GM08714 (cell line): Measurements from ENCODE around the gene COL7A1.

ENCODE experiments used
- H3K4me3 ChIP-seq: fragments of 200-500 bp; sonication (Bioruptor generic); 2 replicates; pipeline ENCODE4 v1.5.1; 2014; ENCODE audit warnings: mild to moderate bottlenecking, low read length, inconsistent platforms
- ZNF274 ChIP-seq: IDR thresholded peaks from 2 replicates; pipeline ENCODE4 v1.6.1; 2012; ENCODE audit warnings: mild to moderate bottlenecking, low read depth, low read length

Gene COL7A1

GRCh38 chr3:48588230-48588629, 6.9 kb downstream of the COL7A1 start:
- H3K4me3 ChIP-seq = no peak overlapping the region
- no peak for TF ChIP-seq ZNF274

- H3K4me3 ChIP-seq = no peak overlapping the region
- no peak for TF ChIP-seq ZNF274
These were observed 7.4 kb downstream of the COL7A1 start for GRCh38 chr3:48587686-48588085.

GRCh38 chr3:48585411-48585810, 9.7 kb downstream of the COL7A1 start:
- TF ChIP-seq ZNF274 = no peak
- no peak overlapping the region for H3K4me3 ChIP-seq

GRCh38 chr3:48584836-48585235, 10.3 kb downstream of the COL7A1 start:
- H3K4me3 ChIP-seq = no peak overlapping the region
- TF ChIP-seq ZNF274 = no peak

- no peak for TF ChIP-seq ZNF274
- no peak overlapping the region for H3K4me3 ChIP-seq
These were observed 13.3 kb downstream of the COL7A1 start for GRCh38 chr3:48581621-48582481.

GRCh38 chr3:48576647-48577046, 18.5 kb downstream of the COL7A1 start:
- no peak for TF ChIP-seq ZNF274
- H3K4me3 ChIP-seq = no peak overlapping the region

GRCh38 chr3:48575366-48575765, 19.8 kb downstream of the COL7A1 start:
- H3K4me3 ChIP-seq = no peak overlapping the region
- TF ChIP-seq ZNF274 = no peak

GRCh38 chr3:48573973-48574585, 21.1 kb downstream of the COL7A1 start:
- TF ChIP-seq ZNF274 = no peak
- H3K4me3 ChIP-seq = no peak overlapping the region

- H3K4me3 ChIP-seq = no peak overlapping the region
- no peak for TF ChIP-seq ZNF274
These were observed 22.6 kb downstream of the COL7A1 start for GRCh38 chr3:48572517-48572916.

- TF ChIP-seq ZNF274 = no peak
- no peak overlapping the region for H3K4me3 ChIP-seq
These were observed 23.2 kb downstream of the COL7A1 start for GRCh38 chr3:48571938-48572337.

GRCh38 chr3:48569808-48570450, 25.2 kb downstream of the COL7A1 start:
- no peak for TF ChIP-seq ZNF274

GRCh38 chr3:48569400-48569799, 25.7 kb downstream of the COL7A1 start:
- TF ChIP-seq ZNF274 = no peak
- no peak overlapping the region for H3K4me3 ChIP-seq

More at GRCh38 chr3:48569808-48570450, 25.2 kb downstream of the COL7A1 start:
- H3K4me3 ChIP-seq = no peak overlapping the region

GRCh38 chr3:48568476-48568875, 26.7 kb downstream of the COL7A1 start:
- TF ChIP-seq ZNF274 = no peak
- no peak overlapping the region for H3K4me3 ChIP-seq

- no peak for TF ChIP-seq ZNF274
- no peak overlapping the region for H3K4me3 ChIP-seq
These were observed 27.6 kb downstream of the COL7A1 start for GRCh38 chr3:48567500-48567899.

GRCh38 chr3:48567090-48567489, 28.0 kb downstream of the COL7A1 start:
- no peak for TF ChIP-seq ZNF274
- no peak overlapping the region for H3K4me3 ChIP-seq

- no peak overlapping the region for H3K4me3 ChIP-seq
- no peak for TF ChIP-seq ZNF274
These were observed 28.7 kb downstream of the COL7A1 start for GRCh38 chr3:48566401-48566760.
